ENCODE data around the gene HCFC1.
"Not testable (repeated sequence)": the region's sequence is repeated elsewhere in the genome, so short reads cannot be mapped to it uniquely, and the experiment has no call there.

HCFC1 gene

GRCh38 chrX:154008521-154008920, 36.9 kb upstream of the HCFC1 start:
- FAIRE-seq (no peak), DNase-seq (ENCODE audit: low spot score) (no peak)

DNA sequence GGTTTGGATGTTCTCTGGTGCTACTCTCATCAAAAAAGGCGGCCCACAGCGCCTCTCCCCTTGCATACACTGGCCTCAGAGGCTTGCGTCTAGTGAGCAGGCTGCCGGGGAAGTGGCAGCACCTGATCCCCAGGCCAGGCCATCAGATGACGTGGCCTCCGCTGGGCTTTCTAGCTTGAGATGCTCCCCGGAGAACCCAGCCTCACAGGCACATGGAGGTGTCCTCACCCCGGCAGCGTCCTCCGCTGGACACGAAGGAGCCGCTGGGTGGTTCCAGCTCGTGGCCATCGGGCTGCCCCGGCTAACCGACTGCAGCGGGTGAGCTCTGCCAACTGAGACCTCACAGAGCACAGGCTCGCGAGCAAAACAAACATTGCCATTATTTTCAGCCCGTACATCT, 35.3 kb upstream of the HCFC1 start:
- no peak for FAIRE-seq
- DNase-seq (ENCODE audit: low spot score): no peak

DNA sequence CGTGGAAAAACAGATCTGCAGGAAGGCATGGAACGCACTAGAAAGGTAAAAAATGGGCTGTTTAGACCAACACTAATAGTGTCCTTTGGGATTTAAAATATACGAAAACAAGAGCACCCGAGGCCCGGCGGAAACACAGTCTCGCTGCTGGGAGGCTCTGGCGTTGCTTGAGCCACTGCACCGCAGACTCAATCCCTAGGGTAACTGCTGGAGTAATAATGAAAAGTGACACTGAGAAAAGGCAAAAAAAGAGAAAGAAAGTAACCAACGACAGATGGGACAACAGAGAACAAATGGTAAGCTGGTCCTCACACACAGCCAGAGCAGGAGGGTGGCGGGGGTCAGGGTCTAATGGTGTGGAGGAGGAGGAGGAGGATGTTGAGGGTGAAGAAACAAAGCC, 32.7 kb upstream of the HCFC1 start:
- FAIRE-seq: no peak
- no peak for DNase-seq (ENCODE audit: low spot score)

- peak; percentile 38 for DNase-seq (ENCODE audit: low spot score)
- no peak for FAIRE-seq
Measured at GRCh38 chrX:154002215-154002719, 30.6 kb upstream of the HCFC1 start.

- no peak for DNase-seq (ENCODE audit: low spot score)
Measured at GRCh38 chrX:154000051-154000450, 28.4 kb upstream of the HCFC1 start.

DNA sequence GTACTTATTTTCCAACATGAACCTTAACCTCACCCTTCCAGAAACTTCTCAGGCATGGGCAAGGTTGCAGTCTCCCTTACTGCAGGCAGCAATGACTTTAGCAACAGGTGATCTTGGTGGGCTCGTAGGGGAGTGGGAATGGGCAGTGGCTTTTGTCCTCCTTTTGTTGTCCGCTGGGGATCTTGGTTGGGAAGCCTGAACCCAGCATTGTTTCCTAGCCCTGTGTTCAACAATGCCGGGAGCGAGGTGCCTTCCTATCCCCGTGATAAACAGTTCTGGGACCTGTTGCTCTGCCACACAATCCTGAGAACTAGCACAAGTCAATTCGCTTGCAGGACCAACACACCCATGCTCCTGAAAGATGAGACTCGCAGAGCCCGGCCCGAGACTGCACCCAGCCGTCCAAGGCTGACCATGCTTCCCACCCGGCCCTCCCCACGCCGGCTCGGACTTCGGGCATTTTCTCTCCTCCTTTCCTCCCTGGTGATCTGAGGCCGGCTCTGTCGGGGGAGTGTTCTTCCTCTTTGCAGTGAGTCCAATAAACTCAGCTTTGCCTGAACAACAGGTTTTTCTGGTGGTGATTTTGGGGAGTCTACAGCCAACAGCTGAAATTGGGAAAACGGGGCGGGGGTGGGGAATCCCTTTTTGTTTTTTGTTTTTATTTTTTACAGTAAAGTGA, 27.9 kb upstream of the HCFC1 start:
- no peak for FAIRE-seq
- no peak for DNase-seq (ENCODE audit: low spot score)

More at GRCh38 chrX:154000051-154000450, 28.4 kb upstream of the HCFC1 start:
- FAIRE-seq: no peak

GRCh38 chrX:153995504-153995903, 23.9 kb upstream of the HCFC1 start:
- no peak for DNase-seq (ENCODE audit: low spot score)
- no peak for FAIRE-seq

DNA sequence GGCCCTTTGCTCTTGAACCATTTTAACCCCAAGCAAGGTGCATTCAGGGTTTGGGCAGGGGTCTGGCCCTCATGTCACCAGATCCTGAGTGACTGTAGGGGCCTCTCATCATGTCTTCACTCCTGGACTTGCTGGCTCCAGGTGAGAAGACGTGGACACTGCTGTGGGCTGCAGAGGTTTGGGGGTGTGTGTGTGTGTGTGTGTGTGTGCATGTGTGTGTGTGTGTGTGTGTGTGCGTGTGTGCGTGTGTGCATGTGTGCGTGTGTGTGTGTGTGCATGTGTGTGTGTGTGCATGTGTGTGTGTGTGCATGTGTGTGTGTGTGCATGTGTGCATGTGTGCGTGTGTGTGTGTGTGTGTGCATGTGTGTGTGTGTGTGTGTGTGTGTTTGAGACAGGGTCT, 22.8 kb upstream of the HCFC1 start:
- not testable (repeated sequence) for DNase-seq (ENCODE audit: low spot score); FAIRE-seq

- DNase-seq (ENCODE audit: low spot score) (no peak), FAIRE-seq (no peak)
Measured at GRCh38 chrX:153993978-153994377, 22.4 kb upstream of the HCFC1 start.

DNA sequence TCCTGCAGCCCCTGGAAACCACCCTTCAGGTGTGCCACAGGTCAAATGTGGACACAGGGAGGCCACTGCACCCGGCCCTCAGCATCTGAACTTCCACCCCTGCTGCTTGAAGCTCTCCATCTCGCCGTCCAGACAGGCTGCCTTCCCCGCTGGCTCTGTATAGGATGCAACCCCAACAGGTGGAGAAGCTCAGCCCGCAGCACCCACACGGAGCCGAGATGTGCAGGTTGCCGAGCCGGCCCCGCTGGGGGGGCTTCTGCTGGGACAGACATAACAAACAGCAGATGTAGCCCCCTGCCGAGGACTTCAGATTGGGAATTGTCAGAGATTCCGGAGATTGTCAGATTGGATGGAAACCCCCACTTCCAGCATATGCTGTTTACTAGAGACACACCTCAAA, 21.5 kb upstream of the HCFC1 start:
- FAIRE-seq (no peak), DNase-seq (ENCODE audit: low spot score) (no peak)

GRCh38 chrX:153992180-153992579, 20.6 kb upstream of the HCFC1 start:
- DNase-seq (ENCODE audit: low spot score) (no peak), FAIRE-seq (no peak)

- FAIRE-seq (no peak), DNase-seq (ENCODE audit: low spot score) (no peak)
Measured at GRCh38 chrX:153991013-153991580, 19.5 kb upstream of the HCFC1 start.

GRCh38 chrX:153989973-153990655, 18.5 kb upstream of the HCFC1 start:
- DNase-seq (ENCODE audit: low spot score): no peak
- FAIRE-seq: no peak

DNA sequence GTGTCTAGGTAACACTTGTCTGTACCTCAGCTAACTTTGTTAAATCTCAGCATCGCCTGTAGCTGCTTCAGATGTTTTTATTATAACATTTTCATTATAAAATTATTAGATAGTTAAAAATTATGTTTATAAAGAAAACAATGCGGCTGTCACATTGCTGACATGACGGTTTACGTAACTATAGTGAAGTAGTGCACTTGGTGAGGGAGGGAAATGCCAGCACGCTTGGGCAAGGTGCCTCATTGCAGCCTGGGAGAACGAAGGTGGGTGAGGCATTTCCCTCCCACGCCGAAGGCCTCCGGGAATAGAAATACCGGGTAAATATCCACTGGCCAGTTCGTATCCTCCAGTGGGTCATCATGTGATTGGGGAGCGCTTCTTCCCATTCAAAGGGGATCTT, 16.9 kb upstream of the HCFC1 start:
- no peak for FAIRE-seq
- DNase-seq (ENCODE audit: low spot score): no peak

GRCh38 chrX:153984351-153985178, 12.9 kb upstream of the HCFC1 start:
- FAIRE-seq (no peak), DNase-seq (ENCODE audit: low spot score) (no peak)

GRCh38 chrX:153983321-153983801, 11.7 kb upstream of the HCFC1 start:
- DNase-seq (ENCODE audit: low spot score) (no peak), FAIRE-seq (no peak)

GRCh38 chrX:153981771-153982533, 10.3 kb upstream of the HCFC1 start:
- DNase-seq (ENCODE audit: low spot score) (no peak), FAIRE-seq (no peak)

DNA sequence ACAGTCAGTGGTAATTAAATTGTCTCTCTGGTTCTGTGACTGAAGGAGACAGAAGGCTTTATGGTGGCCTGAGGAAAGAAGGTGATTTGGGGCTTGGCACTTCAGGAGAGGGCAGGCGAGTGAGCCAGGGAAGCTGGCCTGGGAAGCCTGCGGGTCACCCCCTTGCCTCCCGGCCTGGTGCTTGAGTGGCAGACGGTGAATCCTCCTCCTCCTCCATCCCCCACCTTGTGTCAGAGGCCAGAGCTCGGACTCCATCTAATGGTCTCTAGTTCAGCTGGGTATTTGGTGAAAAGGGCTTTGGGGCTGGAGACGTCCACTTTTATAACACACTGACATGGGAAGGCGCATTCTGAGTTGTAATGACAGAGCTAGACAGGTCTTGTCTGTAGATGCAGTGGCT, 9.6 kb upstream of the HCFC1 start:
- no peak for DNase-seq (ENCODE audit: low spot score)
- no peak for FAIRE-seq

DNA sequence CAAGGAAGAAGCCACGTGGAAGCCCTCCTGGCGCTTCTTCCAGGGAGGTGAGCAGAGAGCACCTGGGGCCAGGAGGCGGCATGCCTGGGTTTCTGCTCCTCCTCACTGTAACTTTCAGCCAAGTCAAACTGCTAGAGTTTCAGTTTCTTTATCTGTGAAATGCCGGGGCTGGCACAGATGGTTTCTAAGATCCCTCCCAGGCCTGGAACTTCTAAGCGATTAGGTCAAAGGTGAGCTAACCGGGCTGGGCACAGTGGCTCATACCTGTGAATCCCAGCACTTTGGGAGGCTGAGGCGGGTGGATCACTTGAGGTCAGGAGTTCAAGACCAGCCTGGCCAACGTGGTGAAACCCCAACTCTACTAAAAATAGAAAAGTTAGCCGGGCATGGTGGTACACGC, 8.8 kb upstream of the HCFC1 start:
- not testable (repeated sequence) for FAIRE-seq

DNA sequence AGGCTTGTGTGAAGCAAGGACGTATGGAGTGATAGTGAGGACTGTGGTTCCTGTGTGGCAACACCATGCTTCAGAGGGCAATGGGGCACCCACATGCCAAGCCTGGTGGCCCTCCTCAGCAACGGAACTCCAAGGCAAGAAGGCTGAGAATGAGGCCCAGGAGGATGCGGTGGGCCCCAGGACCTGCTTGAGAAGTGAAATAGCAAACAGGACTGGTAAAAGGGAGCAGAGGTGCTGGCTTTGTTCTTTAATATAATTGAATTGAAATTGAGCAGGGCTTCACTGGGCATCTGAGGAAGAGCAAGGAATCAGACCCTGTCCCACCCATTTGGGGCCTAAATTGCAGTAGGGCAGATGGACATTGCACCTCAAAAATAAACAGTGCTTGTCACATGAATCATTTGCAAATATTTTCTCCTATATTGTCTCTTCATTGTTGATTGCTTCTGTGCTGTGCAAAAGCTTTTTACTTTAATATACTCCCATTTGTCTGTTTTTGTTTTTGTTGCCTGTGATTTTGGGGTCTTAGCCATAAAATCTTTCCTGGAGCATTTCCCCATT, 3.2 kb upstream of the HCFC1 start:
- no peak for FAIRE-seq
- no peak for DNase-seq (ENCODE audit: low spot score)

More for the DNA sequence above, 8.8 kb upstream of the HCFC1 start:
- DNase-seq (ENCODE audit: low spot score): not testable (repeated sequence)

Measured in RCC 7860 (cell line).